Activated gamma-delta T cell (primary cell): Measurements from ENCODE around the gene SLC38A5.

Source experiments
- DNase-seq: peaks from one replicate; lab custom pipeline; 2025; lab: John Stamatoyannopoulos, UW

The SLC38A5 gene

GRCh38 chrX:48491809-48492208 lies 21.7 kb upstream of the SLC38A5 start:
- no peak for DNase-seq

DNA sequence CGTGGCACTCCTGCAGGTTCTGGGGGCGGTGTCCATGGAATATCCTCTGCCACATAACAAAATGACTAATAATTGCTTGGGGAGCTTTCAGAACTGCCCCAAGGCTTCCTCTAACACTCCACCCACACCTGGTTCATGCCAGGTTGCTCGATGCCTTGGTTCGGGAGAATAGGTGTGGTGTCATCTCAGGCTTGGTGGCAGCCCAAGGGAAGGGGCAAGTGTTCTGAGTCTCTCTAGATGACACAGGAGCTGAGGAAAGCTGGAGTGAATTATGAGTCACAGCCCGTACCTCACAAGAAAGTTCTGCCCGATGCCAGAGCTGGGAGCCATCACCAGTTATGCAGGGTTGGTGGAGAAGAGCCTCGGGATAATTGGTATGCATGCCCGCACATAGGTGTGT lies 20.6 kb upstream of the SLC38A5 start:
- DNase-seq: no peak

- DNase-seq: no peak
These were observed 19.8 kb upstream of the SLC38A5 start for GRCh38 chrX:48489892-48490291.

- DNase-seq: no peak
These were observed 19.2 kb upstream of the SLC38A5 start for GRCh38 chrX:48489296-48489695.

GRCh38 chrX:48488034-48488433 lies 18.0 kb upstream of the SLC38A5 start:
- DNase-seq: no peak

DNA sequence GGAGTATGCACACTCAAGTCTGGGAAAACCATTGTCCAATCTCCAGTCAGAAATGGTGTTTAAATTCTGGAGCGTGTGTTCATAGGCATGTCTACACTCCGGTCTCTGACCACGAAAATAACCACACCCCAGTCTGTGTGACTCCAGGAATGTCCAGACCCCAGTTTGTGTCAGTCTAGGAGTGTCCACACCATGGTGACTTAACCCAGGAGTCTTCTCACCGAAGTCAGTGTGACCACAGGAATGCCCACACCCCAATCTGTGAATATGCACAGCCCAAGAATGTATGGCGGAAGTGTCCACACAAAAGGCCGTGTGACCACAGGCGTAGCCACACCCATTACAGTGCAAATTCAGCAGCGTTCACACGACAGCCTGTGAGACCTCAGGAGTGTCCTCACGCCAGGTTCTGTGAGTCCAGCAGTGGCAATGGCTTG lies 17.3 kb upstream of the SLC38A5 start:
- DNase-seq: no peak

DNA sequence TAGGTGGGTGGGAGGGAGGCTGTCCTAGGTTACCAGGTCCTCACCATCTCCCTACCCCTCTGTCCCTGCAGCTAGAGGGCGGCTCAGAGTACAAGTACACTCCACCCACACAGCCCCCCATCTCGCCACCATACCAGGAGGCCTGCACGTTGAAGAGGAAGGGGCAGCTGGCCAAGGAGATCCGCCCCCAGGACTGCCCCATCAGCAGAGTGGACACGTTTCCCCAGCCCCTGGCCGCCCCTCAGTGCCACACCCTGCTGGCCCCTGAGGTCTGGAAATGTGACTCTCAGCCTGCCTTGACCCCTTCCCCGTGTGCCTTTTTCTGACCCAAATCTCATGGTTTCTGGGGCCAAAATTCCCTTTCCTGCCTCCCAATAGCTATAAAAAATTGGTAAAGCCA lies 12.5 kb upstream of the SLC38A5 start:
- no peak for DNase-seq

- DNase-seq: no peak
These were observed 10.5 kb upstream of the SLC38A5 start for GRCh38 chrX:48480583-48480982.

DNA sequence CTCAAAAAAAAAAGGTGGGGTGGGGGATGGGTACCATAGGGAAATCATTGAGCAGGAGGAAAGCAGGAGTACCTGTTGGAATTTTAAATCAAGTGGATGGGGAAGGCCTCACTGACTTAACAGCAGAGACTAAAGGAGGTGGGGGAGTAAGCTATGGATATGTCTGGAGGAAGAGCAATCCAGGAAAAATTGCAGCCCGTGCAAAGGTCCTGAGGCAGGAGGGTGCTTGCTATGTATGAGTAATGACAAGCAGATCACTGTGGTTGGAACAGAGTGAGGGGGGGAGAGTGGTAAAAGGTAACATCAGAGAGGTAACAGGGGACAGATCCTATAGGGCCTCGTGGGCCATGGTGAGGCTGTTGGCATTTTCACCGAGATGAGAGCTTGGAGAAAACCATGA lies 10.1 kb upstream of the SLC38A5 start:
- no peak for DNase-seq

- no peak for DNase-seq
These were observed 8.7 kb upstream of the SLC38A5 start for GRCh38 chrX:48478806-48479205.

GRCh38 chrX:48477960-48478755 lies 8.1 kb upstream of the SLC38A5 start:
- DNase-seq: no peak

GRCh38 chrX:48476919-48477318 lies 6.9 kb upstream of the SLC38A5 start:
- DNase-seq: no peak

DNA sequence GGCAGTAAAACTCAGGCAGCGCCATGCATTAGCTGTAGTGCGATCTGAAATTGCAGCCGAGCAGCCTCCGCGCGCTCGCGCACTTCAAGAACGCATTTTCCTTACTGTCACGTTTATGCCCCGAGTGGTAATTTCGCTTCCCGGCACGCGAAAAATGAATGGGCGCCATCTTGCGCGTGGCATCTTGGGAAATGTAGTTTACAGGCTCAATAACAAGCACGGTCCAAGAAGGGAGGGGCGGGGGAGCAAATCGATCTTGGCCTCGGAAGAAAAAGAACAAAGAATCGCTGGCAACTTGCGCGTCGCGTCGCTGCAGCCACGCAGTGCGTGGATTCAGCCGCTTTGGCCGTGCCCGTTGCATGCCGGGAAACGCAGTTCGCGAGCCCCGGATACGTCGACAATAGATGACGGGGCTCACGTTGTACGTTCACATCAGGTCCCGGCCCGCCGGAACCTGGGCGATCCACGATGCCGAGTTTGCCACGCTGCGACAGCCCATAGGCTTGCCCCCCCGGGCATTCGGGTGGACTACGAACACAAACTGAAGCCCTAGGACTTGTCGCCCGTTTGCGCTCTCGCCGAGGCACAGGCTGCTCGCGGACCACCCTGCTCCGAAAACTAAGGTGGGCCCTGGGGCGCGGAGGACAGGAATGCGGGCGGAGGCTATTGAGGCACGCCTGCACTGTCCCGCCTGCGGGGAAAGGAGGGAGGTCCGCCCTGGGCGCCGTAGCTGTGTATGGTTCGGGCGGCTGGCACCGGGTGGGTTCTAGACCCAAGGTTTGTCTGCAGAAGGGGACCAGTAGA lies 5.9 kb upstream of the SLC38A5 start, which contains the start of gene FTSJ1:
Gene FTSJ1 (plus strand): TSS at position 426 of the 804 bp plus-strand sequence. CDS start 1,849 bp downstream, outside the sequence.
- DNase-seq: peak; percentile 75

DNA sequence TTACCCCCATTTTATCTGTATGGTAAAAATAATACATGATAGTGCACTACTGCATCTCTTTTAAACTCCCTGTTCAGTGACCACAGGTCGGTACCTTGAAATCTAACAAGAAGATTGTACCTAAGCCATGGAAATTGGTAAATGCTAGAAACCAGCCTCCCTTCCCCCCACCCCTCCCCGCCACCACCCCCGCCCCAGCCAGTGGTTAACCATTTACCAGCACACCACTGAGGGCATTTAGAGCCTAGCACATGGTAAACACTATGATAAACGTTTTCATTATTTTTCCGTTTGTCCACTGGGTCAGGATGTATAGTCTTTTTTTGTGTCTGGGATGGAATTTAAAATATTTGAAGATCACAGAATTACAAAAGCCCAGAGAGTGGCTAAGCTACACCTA lies 5.2 kb upstream of the SLC38A5 start:
- DNase-seq: no peak

DNA sequence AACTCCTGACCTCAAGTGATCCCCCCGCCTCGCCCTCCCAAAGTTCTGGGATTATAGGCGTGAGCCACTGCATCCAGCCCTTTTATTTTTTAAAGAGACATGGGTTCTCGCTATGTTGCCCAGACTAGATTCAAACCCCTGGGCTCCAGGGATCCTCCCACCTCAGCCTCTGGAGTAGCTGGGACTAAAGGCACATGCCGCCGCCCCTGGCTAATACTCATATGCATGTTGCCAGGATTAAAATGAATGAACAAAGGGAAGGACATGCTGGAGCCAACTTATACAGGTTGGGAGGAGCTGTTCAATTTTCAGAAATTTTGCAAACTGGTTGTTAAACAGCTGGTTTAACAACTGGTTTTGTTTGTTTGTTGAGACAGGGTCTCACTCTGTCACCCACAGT lies 4.5 kb upstream of the SLC38A5 start:
- DNase-seq: no peak

- DNase-seq: no peak
These were observed 4.1 kb upstream of the SLC38A5 start for GRCh38 chrX:48474127-48474526.

DNA sequence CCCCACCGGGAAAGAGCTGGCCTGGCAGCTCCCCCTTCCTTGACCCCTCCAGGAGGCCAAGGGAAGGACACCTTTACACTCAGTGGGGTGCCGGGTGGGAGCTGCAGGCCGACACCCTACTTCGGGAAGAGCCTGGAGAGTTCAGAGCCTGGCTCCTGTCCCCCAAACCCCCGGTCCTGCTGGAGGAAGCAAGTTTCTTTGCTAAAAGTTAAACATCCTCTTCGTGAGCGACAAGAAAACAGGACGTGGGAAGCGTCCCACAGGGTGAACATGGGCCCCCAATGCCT lies 3.6 kb upstream of the SLC38A5 start:
- DNase-seq: no peak

DNA sequence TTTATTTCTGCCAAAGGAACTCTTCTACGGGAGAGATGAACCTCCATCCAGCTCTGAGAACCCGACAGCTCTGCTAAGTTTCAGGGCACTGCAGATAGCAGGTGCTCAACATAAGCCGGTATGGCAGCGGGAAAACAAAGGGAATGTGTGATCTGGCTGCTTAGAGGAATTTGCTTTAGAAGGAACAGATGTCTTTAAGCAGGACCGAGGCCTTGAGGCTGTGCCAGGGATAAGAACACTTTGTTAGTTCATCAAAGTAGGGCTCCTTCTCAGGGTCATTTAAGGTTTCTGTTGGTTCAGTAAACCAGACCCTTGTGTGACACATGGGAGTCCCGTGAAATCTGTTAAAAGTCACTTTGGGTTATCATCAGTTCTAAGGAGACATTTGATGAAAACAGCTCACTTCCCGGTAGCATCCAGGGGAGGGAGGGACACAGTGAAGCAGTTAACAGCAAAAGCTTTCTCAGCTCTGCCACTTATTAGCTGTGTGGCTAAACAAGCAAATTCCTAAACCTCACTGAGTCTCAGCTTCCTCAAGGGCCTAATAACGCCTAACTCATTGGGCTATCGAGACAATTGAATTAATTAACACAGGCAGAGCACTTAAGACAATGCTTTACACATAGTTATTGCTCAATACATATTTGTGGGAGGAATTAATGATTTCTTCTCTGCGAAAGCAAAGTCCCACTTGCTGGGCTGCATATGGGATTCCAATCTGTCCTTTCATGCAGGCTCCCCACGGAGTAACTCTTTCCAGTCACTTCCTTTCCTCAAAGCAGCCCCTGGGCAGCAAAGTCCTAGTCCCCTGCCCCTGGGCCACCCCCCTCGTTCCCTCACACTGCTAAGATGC lies 3.0 kb upstream of the SLC38A5 start:
- DNase-seq: no peak

GRCh38 chrX:48472225-48472624 lies 2.2 kb upstream of the SLC38A5 start:
- no peak for DNase-seq

DNA sequence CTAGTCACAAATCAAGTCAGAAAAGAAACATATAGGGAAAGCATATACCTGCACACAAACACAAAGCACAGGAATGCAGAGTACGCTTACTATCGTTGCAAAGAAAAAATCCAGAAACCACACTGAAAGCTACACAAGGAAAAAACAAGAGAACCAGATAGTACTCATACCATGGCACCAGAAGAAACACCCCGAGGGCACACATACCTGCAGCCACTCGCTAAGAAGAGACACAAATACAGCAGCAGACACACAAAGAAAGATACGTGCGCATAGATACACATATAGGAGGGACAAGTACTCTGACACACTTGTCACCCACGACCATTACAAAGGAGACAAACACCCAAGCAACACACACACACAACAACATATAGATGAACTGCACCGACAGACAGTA lies 1.4 kb upstream of the SLC38A5 start:
- DNase-seq: no peak

GRCh38 chrX:48470833-48471118 lies 716 bp upstream of the SLC38A5 start:
- DNase-seq: no peak
